IPS-18a (cell line): ENCODE results near the gene LDLRAD4.
"Not testable (repeated sequence)": the region's sequence is repeated elsewhere in the genome, so short reads cannot be mapped to it uniquely, and the experiment has no call there.

Experiments used
- H3K27ac ChIP-seq: one replicate; pipeline ENCODE4 v1.5.1; 2013; ENCODE audit warnings: low read length
- H3K27me3 ChIP-seq: one replicate; pipeline ENCODE4 v1.6.1; 2013; ENCODE audit warnings: mild to moderate bottlenecking, low read length; ENCODE audit not compliant: control insufficient read depth, insufficient read depth
- H3K36me3 ChIP-seq: one replicate; pipeline ENCODE4 v1.6.1; 2013; ENCODE audit warnings: low read depth, low read length; ENCODE audit not compliant: control insufficient read depth
- H3K4me1 ChIP-seq: one replicate; pipeline ENCODE4 v1.6.1; 2013; ENCODE audit warnings: low read depth, low read length; ENCODE audit not compliant: control insufficient read depth
- H3K4me3 ChIP-seq: one replicate; pipeline ENCODE4 v1.5.1; 2013; ENCODE audit warnings: low read length
- H3K9ac ChIP-seq: one replicate; pipeline ENCODE4 v1.6.1; 2013; ENCODE audit warnings: mild to moderate bottlenecking, low read length, moderate library complexity
- H3K9me3 ChIP-seq: one replicate; pipeline ENCODE4 v1.6.1; 2013; ENCODE audit warnings: low read depth, low read length; ENCODE audit not compliant: control insufficient read depth

The LDLRAD4 gene

DNA sequence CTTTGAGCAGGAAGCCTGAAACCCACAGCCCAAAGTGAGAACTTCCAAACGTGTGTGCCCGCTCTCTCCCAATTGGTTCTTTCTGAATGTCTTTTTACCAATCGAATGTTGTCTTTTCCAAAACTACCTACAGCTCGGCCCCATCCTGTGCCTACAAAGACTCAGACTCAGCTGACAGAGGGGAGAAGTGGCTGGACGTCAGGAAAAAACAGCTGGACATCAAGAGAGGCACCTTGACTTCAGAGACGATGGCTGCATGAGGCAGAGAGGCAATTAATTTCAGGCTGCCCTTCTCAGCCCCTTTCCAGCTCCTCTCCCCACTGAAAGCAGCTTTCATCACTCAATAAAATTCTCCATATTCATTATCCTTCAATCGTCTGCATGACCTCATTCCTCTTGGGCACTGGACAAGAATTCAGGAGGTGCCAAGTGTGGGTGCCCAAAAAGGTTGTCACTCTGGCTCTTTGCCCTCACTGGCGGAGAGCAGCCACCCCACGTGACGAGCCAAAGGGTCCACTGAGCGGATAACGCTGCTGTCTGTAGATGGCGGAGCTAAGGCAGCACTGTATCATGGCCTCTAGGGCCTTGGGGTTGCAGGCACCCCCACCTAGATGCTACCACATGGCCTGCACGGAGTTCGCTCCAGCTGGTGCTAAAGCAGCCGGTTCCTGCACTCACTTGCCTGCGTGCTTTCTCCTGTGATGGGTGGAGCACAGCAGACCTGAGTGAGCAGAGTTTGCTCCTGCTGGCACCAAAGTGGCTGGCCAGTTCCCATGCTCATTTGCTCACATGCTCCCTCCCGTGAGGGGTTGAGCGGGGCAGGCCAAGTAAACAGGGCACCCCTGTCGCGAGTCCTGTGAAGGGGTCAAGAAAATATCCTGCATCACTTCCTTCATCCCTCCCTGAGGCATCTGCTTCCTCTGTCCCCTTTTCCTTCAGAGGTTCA lies 469.9 kb downstream of the LDLRAD4 start:
- Histone ChIP-seq H3K27ac (no peak overlapping the region), H3K36me3 (no peaks in the 10 kb centered on the region), H3K4me1 (no peaks in the 10 kb centered on the region), H3K4me3 (no peak overlapping the region), H3K9me3 (no peaks in the 10 kb centered on the region), H3K27me3 (no peaks in the 10 kb centered on the region), H3K9ac (no peak overlapping the region)

GRCh38 chr18:13690060-13690459 lies 471.5 kb downstream of the LDLRAD4 start:
- not testable (repeated sequence) for H3K9ac ChIP-seq, H3K36me3 ChIP-seq, H3K4me3 ChIP-seq, H3K27me3 ChIP-seq, H3K9me3 ChIP-seq, H3K4me1 ChIP-seq, H3K27ac ChIP-seq

DNA sequence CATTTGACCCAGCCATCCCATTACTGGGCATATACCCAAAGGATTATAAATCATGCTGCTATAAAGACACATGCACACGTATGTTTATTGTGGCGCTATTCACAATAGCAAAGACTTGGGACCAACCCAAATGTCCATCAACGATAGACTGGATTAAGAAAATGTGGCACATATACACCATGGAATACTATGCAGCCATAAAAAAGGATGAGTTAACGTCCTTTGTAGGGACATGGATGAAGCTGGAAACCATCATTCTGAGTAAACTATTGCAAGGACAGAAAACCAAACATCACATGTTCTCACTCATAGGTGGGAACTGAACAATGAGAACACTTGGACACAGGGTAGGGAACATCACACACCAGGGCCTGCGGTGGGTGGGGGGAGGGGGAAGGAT lies 476.8 kb downstream of the LDLRAD4 start:
- not testable (repeated sequence) for H3K27me3 ChIP-seq, H3K4me1 ChIP-seq, H3K4me3 ChIP-seq, H3K36me3 ChIP-seq, H3K27ac ChIP-seq, H3K9me3 ChIP-seq, H3K9ac ChIP-seq

DNA sequence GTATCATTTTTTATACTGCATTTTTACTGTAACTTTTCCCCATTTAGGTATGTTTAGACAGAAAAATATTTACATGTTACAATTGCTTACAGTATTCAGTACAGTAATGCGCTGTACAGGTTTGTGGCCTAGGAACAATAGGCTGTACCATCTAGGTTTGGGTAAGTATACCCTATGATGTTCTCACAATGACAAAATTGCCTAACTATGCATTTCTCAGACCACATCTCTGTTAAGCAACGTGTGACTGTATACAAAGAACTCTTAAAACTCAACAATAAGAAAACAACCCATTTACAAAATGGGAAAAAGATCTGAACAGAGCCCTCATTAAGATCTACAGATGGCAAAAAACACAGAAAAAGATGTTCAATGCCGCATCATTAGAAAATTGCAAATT lies 478.4 kb downstream of the LDLRAD4 start:
- Histone ChIP-seq H3K9ac (no peak overlapping the region), H3K27me3 (no peaks in the 10 kb centered on the region), H3K9me3 (peaks cover 12% of the 10 kb centered on the region)

GRCh38 chr18:13700153-13700552 lies 481.6 kb downstream of the LDLRAD4 start:
- H3K4me3 ChIP-seq = no peak overlapping the region
- no peaks in the 10 kb centered on the region for H3K4me1 ChIP-seq
- H3K36me3 ChIP-seq = peaks cover 2% of the 10 kb centered on the region
- H3K27me3 ChIP-seq = no peaks in the 10 kb centered on the region
- H3K27ac ChIP-seq = no peak overlapping the region
- peaks cover 41% of the 10 kb centered on the region for H3K9me3 ChIP-seq
- no peak overlapping the region for H3K9ac ChIP-seq

More for the DNA sequence above, 478.4 kb downstream of the LDLRAD4 start:
- no peaks in the 10 kb centered on the region for H3K4me1 ChIP-seq
- H3K36me3 ChIP-seq = no peaks in the 10 kb centered on the region
- no peak overlapping the region for H3K4me3 ChIP-seq
- H3K27ac ChIP-seq = no peak overlapping the region
